ENCODE results near the gene NUP153. TPM values are rescaled to one million over a fixed set of nuclear protein-coding genes. Genes with fewer than 3 reads are reported as not detected.

Gene NUP153
- total and polyA plus RNA-seq, 2 of the 8 experiments (the other 6 are each of a cell fraction or from before 2014, with no cell fraction given), result 47.0 to 84.8 TPM

DNA sequence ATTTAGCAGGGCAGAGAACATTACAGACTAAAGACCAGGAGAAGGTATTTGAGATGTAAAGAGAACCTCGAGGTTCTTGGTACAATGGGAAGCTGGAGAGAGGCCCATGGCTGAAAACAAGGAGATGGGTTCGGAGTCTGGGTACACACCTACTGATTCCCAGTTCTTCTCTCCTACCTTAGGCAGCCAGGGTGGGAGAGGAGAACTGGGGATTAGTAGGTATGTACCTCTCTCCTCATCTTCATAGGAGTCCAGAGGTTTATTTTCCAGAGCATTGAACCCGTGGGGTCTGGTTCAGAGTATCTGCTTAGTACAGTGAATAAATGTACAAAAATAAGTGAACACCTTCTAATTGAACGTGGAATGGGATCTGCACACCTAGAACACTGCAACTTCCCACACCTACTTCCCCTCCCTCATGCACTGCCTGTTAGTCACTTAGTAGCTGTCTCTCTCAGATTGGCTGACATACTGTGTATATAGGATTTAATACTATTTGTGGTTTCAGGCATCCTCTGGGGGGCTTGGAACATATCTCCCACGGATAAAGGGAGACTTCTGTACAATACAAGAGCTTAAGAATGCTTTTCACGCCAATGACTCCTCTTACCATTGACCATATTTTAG is 23.5 kb upstream of the NUP153 start (continued):
- TF ChIP-seq HDAC6 (IDR thresholded peaks at IDR 0.05; ENCODE audit: low read depth, low read length), result no peak
